Caco-2 (cell line): Measurements from ENCODE around the gene MAGI1. TPM values are rescaled to one million over a fixed set of nuclear protein-coding genes. Genes with fewer than 3 reads are reported as not detected.

Source experiments
- BruUV-seq: library from RNA; stranded (reverse); fragments of 400-500 nt; replicated peaks from 2 replicates; lab custom pipeline; 2021; lab: Mats Ljungman, UMichigan
- CTCF ChIA-PET: fragments of 300-600 bp; sonication (Branson Sonifier 250); formaldehyde crosslinking; loops from one replicate; lab custom pipeline; 2022; ENCODE audit warnings: antibody characterized with exemption; lab: Charles Lee
- POLR2A ChIA-PET: fragments of 300-600 bp; sonication (Branson Sonifier 250); formaldehyde crosslinking; loops from one replicate; lab custom pipeline; 2022; ENCODE audit warnings: antibody characterized with exemption; lab: Charles Lee
- DNase-seq, 2 experiments: peaks; one replicate each; pipeline versions ENCODE4 v3.0.0 to v3.0.0-alpha.2; 2020 to 2022
- H3K27me3 ChIP-seq: replicated peaks from 2 replicates; pipeline ENCODE4 v1.6.0; 2011; ENCODE audit warnings: low read length; ENCODE audit not compliant: control insufficient read depth, insufficient read depth
- H3K36me3 ChIP-seq: 2 replicates; pipeline ENCODE4 v1.5.1; 2011; ENCODE audit warnings: low read length; ENCODE audit not compliant: control insufficient read depth, insufficient read depth
- H3K4me1 ChIP-seq: fragments of 250-450 bp; sonication (Bioruptor Pico); 2 replicates; pipeline ENCODE4 v1.5.1; 2020; ENCODE audit warnings: mild to moderate bottlenecking
- H3K4me3 ChIP-seq: 2 replicates; pipeline ENCODE4 v1.5.1; 2011; ENCODE audit warnings: low read depth, mild to moderate bottlenecking, control low read depth, low read length
- H3K9me3 ChIP-seq: fragments of 250-450 bp; sonication (Bioruptor Pico); 2 replicates; pipeline ENCODE4 v1.5.1; 2020; ENCODE audit warnings: mild to moderate bottlenecking, moderate library complexity
- H3K27ac Mint-ChIP-seq: one replicate; pipeline ENCODE4 v1.8.0; 2022; ENCODE audit warnings: mixed read lengths; ENCODE audit not compliant: unreplicated experiment
- H3K27me3 Mint-ChIP-seq: one replicate; pipeline ENCODE4 v1.8.0; 2022; ENCODE audit warnings: mixed read lengths; ENCODE audit not compliant: insufficient read depth, unreplicated experiment
- H3K36me3 Mint-ChIP-seq: one replicate; pipeline ENCODE4 v1.8.0; 2022; ENCODE audit warnings: mild to moderate bottlenecking, mixed read lengths; ENCODE audit not compliant: insufficient read depth, unreplicated experiment
- H3K4me1 Mint-ChIP-seq: one replicate; pipeline ENCODE4 v1.8.0; 2022; ENCODE audit warnings: low read depth, mixed read lengths; ENCODE audit not compliant: unreplicated experiment
- H3K4me3 Mint-ChIP-seq: one replicate; pipeline ENCODE4 v1.8.0; 2022; ENCODE audit warnings: mild to moderate bottlenecking, moderate library complexity, mixed read lengths; ENCODE audit not compliant: unreplicated experiment
- H3K9me3 Mint-ChIP-seq: one replicate; pipeline ENCODE4 v1.8.0; 2022; ENCODE audit warnings: mixed read lengths; ENCODE audit not compliant: unreplicated experiment
- intact Hi-C: fragments of 100-400 bp; cut with micrococcal nuclease; formaldehyde crosslinking; loops from one replicate; pipeline ENCODE4 v1.10.0; 2022; ENCODE audit not compliant: unreplicated experiment
- total RNA-seq: library from RNA; stranded (reverse); gene quantifications from 2 replicates; pipeline ENCODE4 v1.2.3, GENCODE V29; 2022
- TF ChIP-seq, protein P1 (sequence below), 2 experiments: fragments of 200-600 bp in 1 of 2; IDR thresholded peaks; 1 replicate in 1 of 2; 2 replicates in 1 of 2; pipeline versions ENCODE4 v1.5.1 to v1.8.0; 2011 to 2022; ENCODE audit warnings: antibody characterized with exemption in 1 of 2, control low read depth in 1 of 2, inconsistent platforms in 1 of 2, low read depth in 1 of 2, low read length in 1 of 2, mild to moderate bottlenecking in 1 of 2, moderate library complexity in 1 of 2; ENCODE audit not compliant: insufficient read depth in 1 of 2, severe bottlenecking in 1 of 2, unreplicated experiment in 1 of 2

Gene MAGI1
- total RNA-seq, 1 experiment from 2014 or later = 64.9 TPM

DNA sequence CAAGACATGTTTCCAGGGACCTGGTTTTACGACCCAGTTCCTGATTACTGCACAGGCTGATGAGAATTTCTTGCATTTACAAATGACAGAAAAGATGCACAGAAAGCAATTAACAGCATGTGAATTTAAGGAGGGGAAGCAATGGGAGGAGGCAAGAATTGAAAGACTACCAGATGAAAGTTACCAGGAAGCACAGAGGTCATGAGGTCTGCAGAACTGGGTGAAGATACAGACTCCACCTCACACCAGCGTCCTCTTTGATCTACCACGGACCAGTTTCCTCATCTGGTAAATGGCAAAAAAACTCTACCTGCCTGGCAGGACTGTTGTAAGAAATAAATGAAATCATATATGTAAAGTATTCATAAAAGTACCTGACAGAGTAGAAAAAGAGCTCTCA lies 266.0 kb downstream of the MAGI1 start:
- Histone ChIP-seq H3K4me3 (no peak overlapping the region), H3K4me1 (0 out of 2 replicates have a peak, but pooled peaks cover 4% of the 10 kb centered on the region), H3K27me3 (no peaks in the 10 kb centered on the region), H3K36me3 (no peaks in the 10 kb centered on the region), H3K9me3 (no peaks in the 10 kb centered on the region)
- ChIA-PET POLR2A (no interaction called here), CTCF (interaction anchor here (0.7 kb wide), 1 partner anchor 238 kb away, joined by 3 read pairs; no protein-coding TSS in a partner anchor)
- Mint-ChIP-seq H3K27me3 (no peaks in the 10 kb centered on the region), H3K27ac (no peak overlapping the region), H3K4me3 (no peak overlapping the region), H3K4me1 (no peaks in the 10 kb centered on the region), H3K36me3 (no peaks in the 10 kb centered on the region), H3K9me3 (no peaks in the 10 kb centered on the region)
- TF ChIP-seq, protein P1, sequence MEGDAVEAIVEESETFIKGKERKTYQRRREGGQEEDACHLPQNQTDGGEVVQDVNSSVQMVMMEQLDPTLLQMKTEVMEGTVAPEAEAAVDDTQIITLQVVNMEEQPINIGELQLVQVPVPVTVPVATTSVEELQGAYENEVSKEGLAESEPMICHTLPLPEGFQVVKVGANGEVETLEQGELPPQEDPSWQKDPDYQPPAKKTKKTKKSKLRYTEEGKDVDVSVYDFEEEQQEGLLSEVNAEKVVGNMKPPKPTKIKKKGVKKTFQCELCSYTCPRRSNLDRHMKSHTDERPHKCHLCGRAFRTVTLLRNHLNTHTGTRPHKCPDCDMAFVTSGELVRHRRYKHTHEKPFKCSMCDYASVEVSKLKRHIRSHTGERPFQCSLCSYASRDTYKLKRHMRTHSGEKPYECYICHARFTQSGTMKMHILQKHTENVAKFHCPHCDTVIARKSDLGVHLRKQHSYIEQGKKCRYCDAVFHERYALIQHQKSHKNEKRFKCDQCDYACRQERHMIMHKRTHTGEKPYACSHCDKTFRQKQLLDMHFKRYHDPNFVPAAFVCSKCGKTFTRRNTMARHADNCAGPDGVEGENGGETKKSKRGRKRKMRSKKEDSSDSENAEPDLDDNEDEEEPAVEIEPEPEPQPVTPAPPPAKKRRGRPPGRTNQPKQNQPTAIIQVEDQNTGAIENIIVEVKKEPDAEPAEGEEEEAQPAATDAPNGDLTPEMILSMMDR (IDR thresholded peaks at IDR 0.05; ENCODE audit: insufficient read depth in 1 of 2, low read depth in 1 of 2, low read length in 1 of 2, severe bottlenecking in 1 of 2, unreplicated experiment in 1 of 2) = no peak
- intact Hi-C loops = no loop called here
- DNase-seq = no peak
- no TSS peak for BruUV-seq

DNA sequence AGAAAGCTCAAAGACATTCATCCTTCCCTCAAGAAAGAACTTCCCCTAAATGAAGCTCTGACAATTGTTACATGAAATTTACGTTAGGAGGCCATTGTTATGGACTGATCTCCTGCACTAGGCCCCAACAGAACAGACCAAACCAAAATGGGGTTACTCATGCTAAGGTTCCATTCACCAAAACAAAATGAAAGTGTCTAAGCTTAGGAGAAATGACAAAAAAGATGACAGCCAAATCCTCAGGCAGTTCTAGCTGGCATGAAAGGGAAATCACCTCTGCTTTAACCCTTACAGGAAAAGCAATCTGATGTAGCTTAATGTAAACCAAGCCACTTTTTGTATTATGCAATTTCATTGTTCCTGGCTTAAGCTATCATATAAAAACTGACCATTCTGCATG lies 271.2 kb downstream of the MAGI1 start:
- no peak overlapping the region for H3K4me3 Mint-ChIP-seq
- no peak overlapping the region for H3K27ac Mint-ChIP-seq
- BruUV-seq = no TSS peak
- POLR2A ChIA-PET = no interaction called here
- Histone ChIP-seq H3K36me3 (no peaks in the 10 kb centered on the region), H3K9me3 (no peaks in the 10 kb centered on the region), H3K4me1 (0 out of 2 replicates have a peak, but pooled peaks cover 4% of the 10 kb centered on the region), H3K4me3 (no peak overlapping the region), H3K27me3 (no peaks in the 10 kb centered on the region)
- CTCF ChIA-PET = no interaction called here
- intact Hi-C loops = no loop called here
- H3K36me3 Mint-ChIP-seq = peaks cover 6% of the 10 kb centered on the region
- H3K4me1 Mint-ChIP-seq = no peaks in the 10 kb centered on the region
- H3K27me3 Mint-ChIP-seq = no peaks in the 10 kb centered on the region
- no peaks in the 10 kb centered on the region for H3K9me3 Mint-ChIP-seq
- no peak for DNase-seq
- TF ChIP-seq, protein P1 (IDR thresholded peaks at IDR 0.05; ENCODE audit: insufficient read depth in 1 of 2, low read depth in 1 of 2, low read length in 1 of 2, severe bottlenecking in 1 of 2, unreplicated experiment in 1 of 2) = no peak

DNA sequence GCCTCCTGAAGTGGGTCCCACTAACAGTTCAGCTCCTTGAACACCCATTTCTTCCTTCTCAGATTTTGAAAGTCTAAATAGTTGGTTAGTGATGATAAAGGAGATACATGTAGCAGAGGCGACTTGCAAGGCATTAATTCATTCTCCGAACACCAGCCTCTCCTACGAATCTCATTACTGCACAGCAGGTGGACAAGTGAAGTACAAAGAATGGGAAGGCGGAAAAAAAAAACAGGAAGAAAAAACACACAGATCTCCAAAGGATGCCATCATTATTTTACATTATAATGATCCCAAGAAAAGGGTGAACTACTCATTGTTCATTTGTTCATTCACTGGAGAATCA lies 276.5 kb downstream of the MAGI1 start:
- CTCF ChIA-PET = no interaction called here
- Histone ChIP-seq H3K36me3 (no peaks in the 10 kb centered on the region), H3K9me3 (no peaks in the 10 kb centered on the region), H3K4me3 (no peak overlapping the region), H3K27me3 (no peaks in the 10 kb centered on the region), H3K4me1 (no peaks in the 10 kb centered on the region)
- no peak overlapping the region for H3K27ac Mint-ChIP-seq
- H3K27me3 Mint-ChIP-seq = no peaks in the 10 kb centered on the region
- POLR2A ChIA-PET = no interaction called here
- intact Hi-C loops = no loop called here
- H3K9me3 Mint-ChIP-seq = no peaks in the 10 kb centered on the region
- TF ChIP-seq, protein P1 (IDR thresholded peaks at IDR 0.05; ENCODE audit: insufficient read depth in 1 of 2, low read depth in 1 of 2, low read length in 1 of 2, severe bottlenecking in 1 of 2, unreplicated experiment in 1 of 2) = no peak
- H3K4me1 Mint-ChIP-seq = no peaks in the 10 kb centered on the region
- no peak overlapping the region for H3K4me3 Mint-ChIP-seq
- no peak for DNase-seq
- BruUV-seq = no TSS peak
- peaks cover 6% of the 10 kb centered on the region for H3K36me3 Mint-ChIP-seq
